NCI-H1436 (cell line): ENCODE results near the gene NGEF.

Experiments
- DNase-seq: peaks from one replicate; lab custom pipeline; 2025; lab: John Stamatoyannopoulos, UW

NGEF gene

DNA sequence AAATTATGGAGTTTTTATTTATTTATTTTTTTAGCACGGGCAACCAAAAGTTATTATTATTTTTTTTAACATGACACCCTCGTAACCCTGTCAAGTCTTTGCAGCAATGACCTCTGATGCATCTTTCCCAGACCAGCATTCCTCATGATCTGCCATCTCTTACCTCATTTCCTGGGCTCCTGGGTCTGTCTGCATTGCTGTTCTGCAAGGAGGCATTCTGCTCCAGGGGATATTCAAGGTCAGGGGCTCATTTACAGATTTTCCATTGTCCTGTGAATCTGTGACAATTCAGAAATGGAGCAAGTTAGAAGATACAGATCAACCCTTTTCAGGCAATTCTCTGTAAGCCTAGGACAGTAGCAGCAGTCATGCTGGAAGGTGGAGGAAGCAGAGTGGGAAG is 43.0 kb downstream of the NGEF start:
- DNase-seq: no peak

DNA sequence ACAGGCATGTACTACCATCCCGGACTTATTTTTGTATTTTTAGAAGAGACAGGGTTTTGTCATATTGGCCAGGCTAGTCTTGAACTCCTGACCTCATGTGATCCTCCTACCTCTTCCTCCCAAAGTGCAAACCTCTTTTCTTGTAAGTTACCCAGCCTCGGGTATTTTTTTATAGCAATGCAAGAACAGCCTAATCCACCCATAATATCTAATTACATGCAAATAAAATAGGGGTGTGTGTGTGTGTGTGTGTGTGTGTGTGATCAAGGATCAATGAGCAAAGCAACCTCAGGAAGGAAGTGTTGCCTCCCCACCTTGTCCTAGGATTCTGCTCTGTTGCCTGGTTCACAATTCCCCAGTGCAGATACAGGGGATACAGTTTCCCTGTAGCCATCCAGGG is 45.6 kb downstream of the NGEF start:
- DNase-seq: no peak

DNA sequence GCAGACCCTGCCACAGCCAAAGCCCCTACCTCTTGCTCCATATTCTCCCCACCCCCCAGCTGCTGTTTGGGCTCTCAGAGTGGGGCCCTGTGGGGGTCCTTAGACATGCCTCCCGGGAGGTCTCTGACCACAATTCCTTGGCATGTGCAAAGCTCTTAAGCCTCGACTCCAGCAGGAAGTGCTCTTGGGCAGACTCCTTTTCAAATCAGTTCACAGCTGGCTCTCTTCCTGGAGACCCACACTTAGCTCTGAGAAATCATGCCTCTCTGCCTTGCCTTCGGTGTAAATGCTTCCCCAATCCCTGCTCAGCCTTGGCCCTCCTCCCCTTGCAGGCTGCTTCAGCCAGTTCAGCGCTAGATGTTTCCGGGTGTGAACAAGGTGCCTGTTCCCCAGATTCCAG is 46.9 kb downstream of the NGEF start:
- DNase-seq: no peak

DNA sequence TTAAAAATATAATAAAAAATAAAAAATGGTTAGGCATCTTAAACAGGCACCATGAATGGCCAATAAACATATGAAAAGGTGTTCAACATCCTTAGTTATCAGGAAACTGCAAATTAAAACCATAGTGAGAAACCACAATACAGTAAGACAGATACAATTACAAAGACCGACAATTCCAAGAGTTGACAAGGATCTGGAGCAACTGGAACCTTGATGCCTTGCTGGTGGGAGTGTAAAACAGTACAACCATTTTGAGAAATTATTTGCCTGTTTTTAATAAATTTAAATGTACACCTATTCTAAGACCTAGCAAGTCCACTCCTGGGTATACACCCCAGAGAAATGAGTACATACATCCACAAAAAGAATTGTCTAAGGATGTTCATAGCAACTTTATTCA is 49.1 kb downstream of the NGEF start:
- no peak for DNase-seq

DNA sequence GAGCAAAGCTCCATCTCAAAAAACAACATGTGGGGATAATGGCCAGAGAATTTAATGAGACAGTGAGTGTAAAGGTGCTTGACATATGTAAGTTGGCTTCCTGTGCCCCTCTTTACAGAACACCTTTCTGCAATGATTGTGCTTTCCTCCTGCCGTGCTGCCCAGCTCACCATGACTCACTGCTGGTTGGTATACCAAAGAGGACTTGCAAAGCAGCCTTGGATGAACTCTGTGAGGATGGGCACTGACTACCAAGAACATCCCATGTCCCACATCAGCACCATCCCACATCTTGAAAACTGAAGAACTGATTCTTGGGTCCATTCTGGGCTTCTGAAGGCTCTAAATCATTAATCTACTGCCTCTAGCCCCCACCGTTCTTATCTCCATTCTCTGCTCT is 52.2 kb downstream of the NGEF start:
- no peak for DNase-seq

DNA sequence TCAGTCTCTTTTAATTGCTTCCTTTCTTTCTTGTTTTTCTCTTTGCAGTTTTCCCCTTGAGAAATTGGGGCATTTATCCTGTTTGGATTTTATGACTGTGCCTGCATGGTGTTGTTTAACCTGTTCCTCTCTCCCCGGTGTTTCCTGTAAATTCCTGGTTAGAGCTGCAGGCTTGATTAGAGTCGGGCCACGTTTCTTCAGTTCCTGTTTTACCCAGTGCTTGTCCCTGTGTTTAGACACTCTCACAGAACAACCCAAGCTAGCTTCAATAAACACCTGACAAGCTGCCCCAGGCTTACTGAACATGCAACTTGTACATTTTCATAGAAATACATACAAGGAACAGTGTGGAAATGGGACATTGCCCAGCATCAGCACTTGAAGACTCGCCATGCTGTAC is 53.9 kb downstream of the NGEF start:
- no peak for DNase-seq

DNA sequence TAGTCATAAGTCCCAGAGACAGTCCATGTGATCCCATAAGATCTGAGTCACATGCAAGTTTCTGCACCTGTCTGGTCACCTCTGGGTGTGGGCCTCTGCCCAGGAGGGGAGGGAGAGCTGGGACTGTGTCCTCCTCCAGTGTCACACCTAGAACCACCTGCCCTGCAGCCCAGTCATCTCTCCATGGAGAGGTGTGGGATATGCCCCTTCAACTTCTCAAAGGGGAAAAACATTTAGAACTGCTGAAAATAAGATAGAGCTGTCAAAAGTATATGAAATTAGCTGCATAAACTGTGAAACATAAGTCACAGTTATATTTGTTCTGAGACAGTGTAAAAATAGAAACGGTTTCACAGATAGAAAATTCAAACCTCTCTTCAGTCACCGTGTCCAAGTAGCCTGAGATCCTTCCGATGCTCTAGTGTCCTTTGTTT is 55.4 kb downstream of the NGEF start:
- DNase-seq: no peak

DNA sequence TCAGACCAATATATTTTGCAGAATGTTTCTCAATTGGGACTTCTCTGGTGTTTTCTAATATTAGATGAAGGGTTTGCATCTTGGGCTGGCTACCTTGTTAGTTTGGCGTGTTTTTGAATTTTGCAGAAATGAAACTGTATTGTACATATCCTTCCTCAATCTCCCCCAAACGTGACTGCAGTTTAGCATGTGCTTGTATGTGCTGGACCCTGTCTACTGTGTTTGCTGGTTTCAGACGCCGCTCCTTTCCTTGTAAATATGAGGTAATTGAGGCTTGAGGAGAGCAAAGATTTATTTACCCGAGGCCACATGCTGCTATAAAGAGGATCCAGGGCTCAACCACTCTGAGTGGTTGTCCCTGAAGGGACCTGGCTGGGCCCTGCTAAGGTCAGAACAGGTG is 57.2 kb downstream of the NGEF start:
- DNase-seq: no peak

DNA sequence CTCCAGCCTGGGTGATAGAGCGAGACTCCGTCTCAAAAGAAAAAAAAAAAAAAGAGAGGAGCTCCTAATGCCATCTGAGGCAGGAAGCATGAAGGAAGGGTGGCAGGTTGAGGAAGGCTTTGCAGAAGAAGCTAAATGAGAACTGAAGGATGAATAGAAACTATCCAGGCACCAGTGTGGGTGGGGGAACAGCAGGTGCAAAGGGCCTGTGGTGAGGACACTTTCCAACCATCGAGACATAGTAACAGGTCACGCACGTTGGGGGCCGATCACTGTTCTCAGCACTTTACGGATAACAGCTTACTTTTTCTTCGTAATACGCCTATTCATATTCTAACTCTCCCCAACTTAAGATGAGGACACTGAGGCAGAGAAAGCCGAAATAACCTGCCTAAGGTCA is 58.4 kb downstream of the NGEF start:
- no peak for DNase-seq

DNA sequence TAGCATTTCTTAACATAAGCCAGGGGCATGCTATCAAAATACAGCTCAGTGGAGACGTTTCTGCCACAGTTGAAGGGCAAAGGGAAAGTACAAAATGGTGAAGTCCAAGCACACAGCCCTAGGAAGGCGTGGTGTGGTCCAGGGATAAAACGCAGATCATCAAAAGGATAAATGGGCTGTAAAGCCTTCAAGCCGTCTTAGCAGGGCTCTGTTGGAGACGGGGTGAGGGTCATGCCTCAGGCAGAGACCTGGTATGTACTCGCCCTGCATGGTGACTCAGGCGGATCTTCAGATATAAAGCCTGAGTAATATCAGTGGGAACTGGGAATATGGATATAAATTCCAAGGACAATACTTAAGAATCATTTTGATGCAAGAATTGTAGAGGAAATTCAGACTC is 61.2 kb downstream of the NGEF start:
- DNase-seq: no peak

DNA sequence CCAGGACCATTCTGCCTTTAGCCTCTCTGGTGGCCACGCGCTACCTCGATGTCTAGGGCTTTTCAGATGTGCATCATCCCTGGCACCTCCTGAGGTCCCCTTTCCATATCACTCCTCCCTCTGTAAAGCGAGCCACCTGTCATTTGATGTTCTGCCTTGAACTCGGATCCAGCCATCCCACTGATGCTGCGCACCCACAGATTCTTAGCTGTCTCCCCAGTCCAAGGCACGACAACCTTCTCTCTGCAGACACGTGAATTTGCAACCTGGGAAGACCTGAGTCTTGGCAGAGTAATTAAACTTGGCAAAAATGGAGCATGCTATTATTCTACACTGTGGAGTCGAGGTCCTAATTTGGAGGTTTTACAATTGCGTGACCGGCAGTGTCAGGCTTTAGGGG is 61.9 kb downstream of the NGEF start:
- DNase-seq: no peak

DNA sequence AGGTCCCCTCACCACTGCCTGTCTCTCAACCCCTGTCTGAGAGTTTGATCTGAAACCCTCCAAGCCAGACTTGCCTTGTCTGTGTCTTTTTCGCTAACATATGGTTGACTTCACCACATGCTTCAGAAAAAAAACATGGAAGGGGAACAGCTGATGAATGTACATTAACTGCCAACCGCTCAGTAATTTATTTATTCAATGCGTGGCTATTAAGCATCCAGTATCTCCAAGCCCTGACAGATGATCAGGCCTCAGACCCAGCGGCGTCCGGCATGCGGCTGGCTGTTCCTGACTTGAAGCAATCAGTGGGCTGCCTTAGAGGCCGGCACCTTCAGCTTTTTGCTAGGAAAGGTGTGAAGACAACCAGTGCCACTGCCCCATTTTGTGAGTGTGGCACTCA is 62.3 kb downstream of the NGEF start:
- no peak for DNase-seq

DNA sequence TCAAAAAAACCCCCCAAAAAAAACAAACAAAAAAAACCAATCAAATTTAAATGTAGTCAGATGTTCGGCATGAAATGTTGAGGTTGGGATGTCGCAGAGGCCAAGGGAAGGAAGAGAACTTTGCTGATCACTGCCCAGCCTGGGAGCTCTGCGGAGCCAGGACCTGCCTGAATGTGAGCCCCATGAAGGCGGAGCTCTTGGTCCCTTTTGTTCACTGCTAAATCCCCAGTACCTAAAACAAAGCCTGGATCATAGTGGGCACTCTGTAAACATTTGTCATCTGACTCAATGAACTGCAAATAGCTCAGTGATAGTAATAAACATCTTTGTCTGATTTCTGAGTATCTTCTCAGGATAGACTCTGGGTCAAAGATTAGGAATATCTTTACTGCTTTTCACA is 64.0 kb downstream of the NGEF start:
- no peak for DNase-seq

DNA sequence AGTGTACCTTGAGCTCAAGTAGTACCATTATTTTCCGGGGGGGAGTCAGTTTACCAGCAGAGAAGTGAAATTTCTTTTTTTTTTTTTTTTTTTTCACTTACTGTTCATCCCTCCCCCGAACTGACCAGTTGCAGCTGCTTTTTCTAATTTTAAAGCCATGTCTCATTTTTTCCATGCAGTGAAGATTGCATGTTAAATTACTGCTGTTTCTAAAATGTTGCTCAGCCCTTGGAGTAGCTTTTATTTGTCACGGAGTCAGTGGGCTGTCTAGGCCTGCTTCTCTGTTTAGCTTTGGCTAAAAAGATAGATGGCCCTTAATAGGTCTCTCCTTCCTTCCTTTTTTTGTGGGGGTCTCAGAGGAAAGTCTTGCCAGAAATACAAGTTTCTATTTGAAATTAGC is 70.2 kb downstream of the NGEF start:
- no peak for DNase-seq

DNA sequence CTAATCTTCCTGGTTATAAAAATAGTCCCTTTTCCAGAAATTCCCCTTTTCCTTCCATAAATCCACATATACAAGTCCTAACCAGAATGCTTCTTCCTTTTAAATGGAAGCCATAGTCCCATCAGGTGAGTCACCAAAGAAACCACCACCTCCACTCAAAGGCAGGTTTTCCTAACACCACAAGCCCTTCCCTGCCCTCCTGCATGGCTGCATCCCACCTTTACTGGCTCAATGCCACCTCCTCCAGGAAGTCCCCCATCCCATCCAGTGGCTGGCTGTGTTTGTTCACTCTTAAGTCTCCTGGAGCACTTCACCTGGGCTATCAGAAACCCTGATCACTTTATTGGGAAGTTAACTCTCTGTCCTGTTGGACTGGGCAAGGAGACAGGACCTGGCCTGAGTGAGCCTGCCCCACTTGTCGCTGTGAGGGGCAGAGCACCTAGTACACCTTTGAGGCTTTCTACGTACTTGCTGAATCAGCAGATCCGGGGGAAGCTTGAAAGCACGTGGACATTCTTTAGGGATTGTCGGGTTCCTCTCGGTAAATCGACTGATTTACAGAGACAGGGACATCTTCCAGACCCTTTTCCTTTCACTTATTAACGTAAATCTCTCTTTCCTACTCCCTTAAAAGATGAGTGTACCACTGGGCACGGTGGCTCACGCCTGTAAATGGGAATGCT is 71.0 kb downstream of the NGEF start:
- no peak for DNase-seq

DNA sequence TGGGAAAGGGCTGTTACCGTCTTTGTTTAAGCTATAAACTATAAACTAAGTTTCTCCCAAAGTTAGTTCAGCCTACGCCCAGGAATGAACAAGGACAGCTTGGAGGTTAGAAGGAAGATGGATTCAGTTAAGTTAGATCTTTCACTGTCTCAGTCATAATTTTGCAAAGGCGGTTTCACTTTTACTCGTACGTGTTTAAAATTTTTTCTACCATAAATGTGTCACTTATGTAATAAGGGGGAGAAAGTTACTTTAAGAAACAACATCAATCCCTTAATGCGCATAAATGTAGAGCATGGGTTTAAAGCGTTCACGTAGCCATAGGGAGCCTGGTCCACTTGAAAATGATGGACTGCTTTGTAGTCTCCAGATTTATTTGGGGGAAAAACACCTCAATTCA is 71.7 kb downstream of the NGEF start:
- no peak for DNase-seq

DNA sequence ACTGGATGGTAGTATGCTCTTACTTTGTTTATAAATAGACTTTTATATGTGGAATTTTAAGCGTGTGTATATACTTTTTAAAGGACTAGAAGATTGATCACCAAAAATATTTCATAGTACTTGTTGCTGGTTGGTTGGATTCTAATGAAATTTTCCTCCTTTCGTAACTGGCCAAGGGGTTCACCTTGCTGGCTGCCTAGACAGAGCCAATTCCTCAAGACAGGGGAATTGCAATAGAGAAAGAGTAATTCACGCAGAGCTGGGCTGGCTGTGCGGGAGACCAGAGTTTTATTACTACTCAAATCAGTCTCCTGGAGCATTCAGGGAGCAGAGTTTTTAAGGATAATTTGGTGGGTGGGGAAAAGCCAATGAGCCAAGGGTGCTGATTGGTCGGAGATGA is 72.3 kb downstream of the NGEF start:
- no peak for DNase-seq

DNA sequence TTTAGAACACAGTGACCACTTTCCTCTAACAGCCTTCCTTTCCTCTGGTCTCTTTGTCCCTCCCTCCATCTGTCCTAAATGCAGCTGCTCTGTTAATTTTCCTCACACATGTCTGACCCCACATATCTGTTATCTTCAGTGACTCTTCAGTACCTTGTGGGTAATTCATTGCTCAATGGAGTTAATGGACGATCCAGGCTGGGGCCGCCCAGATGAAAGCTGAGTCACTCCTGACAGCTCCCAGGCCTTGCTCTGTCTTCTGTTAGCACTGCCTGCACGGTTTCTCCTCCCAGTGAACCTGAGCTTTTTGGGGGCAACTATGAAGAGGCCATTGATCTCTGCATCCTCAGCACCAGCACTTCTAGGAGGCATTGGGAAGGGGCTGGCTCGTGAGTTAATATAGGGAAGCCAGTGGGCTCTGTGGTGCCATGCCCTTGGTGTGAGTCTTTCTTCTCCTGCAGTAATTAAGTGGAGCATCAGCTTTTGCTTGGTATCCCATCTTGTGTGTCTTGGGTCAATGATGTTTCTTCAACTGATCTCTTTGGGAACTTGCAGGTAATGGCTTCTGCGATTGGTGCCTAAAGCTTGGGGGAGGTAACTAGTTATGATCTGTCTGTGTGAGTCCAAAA is 75.7 kb downstream of the NGEF start:
- no peak for DNase-seq

DNA sequence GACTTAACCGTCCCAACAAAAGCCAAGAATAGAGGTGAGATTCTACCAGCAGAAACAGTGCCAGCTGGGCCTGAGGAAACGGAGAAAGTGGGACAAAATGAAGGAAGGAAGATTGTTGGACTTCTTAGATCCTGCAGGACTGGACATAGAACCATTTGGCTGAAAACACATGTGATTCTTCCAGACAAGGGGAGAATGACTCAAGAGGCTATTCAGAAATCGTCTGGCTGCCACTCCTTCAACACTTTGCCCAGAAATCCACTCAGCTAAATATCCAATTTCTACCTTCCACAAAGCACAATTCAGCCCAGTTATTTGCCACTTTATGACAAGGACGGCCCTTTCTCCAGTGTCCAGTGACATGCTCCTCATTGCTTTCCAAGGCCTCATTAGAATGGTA is 81.4 kb downstream of the NGEF start:
- no peak for DNase-seq

DNA sequence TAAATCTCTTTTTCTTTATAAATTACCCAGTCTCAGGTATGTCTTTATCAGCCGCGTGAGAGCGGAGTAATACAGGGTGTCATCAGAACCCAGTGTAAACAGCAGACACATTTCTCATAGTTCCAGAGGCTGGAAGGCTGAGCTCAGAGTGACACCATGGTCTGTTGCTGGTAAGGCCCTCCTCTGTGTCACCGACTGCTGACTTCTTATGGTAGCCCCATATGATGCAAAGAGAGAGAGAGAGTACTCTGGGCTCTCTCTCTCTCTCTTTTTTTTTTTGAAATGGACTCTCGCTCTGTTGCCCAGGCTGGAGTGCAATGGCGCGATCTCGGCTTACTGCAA is 83.0 kb downstream of the NGEF start:
- no peak for DNase-seq

DNA sequence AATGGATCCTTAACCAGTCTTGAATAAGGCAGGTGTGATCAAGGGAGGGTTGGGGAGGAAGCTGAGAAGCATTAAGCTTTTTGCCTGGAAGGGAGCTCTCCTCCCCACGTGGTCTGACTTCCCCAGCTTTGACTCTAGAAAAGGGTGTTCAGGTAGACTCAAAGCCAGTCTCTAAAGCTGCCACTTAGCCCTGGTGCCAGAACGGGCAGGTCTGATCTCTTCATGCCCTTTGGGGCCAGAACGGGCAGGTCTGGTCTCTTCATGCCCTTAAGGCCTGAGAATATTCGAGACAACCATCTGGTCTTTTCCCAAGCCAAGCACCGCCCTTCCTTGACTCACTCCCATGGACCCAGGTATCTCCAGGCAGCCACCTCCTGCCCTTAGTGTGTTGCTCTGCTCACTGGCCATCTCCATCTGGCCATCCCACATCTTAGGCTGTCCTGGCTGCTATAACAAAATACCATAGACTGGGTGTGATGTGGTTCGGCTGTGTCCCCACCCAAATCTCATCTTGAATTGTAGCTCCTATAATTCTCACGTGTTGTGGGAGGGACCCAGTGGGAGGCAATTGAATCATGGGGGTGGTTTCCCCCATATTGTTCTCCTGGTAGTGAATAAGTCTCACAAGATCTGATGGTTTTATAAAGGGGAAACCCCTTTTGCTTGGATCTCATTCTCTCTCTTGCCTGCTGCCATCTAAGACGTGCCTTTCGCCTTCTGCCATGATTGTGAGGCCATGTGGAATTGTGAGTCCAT is 83.6 kb downstream of the NGEF start:
- no peak for DNase-seq

DNA sequence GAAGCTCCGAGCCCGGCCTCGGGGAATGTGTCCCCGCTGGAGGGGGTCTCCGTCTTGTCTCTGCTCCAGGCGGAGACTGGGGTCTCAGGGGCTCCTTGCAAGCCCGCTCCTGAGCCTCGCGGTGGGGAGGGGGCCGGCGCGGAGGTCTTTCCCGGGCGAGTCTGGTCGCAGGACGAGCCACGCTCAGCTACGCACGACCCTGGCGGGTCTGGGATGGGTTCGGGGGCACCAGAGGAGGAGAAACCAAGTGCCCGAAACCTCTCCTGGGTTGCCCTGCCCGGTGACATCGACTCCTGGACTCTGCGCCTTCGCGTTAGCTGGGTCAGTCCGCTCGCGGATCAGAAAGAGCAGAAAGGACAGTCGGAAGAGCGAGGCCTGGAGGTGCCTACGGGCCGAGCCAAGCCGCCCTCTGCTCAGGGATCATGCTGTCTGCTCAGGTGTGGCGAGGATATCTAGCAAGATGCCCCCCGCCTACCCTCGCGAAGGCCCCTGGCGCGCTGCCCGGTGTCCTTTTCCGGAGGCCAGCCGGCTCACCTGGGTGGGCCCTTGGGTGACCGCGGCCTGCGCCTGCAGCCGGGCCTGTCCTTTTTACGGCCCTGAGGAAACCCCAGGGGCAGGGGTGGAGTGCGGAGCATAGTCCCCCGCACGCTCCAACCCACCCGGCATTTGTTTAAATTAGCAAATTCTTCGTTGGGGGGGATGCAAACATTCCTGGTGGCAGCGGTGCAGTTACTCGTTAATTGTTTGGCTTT is 84.3 kb downstream of the NGEF start:
- no peak for DNase-seq
